A673 (cell line): ENCODE data around the gene LPCAT4.

Experiments
- EZH2 ChIP-seq: fragments of 200-600 bp; sonication (generic); IDR thresholded peaks from 2 replicates; pipeline ENCODE4 v1.6.1; 2017; ENCODE audit warnings: borderline replicate concordance, low read depth, mild to moderate bottlenecking, mixed read lengths, antibody characterized with exemption, low read length; ENCODE audit not compliant: poor library complexity, severe bottlenecking
- TF ChIP-seq, protein P1 (sequence below): fragments of 300-800, 200-600 bp; sonication (generic); conservative IDR thresholded peaks from 2 replicates; pipeline ENCODE4 v1.5.1; 2017; ENCODE audit warnings: low read depth, mild to moderate bottlenecking, antibody characterized with exemption, low read length, moderate library complexity, mixed read lengths

DNA sequence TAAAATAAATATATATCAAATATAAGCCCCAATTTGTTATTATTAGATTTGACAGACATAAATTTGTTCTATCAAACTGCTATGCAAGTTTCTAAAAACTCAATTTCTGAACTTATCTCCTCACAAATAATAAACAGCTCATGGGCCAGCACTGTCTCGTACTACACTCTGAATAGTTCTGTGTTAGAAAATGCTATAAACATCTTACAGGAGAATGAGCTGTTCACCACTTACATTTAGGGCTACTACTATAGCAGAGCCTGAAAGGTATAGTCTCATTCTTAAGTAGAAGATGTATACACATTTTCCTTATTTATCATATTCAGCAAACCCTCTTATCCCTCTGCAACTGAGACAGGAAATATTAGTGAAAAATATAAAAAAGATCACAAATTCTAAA, 42.1 kb downstream of the LPCAT4 start:
- no peak for TF ChIP-seq EZH2
- TF ChIP-seq, protein P1, sequence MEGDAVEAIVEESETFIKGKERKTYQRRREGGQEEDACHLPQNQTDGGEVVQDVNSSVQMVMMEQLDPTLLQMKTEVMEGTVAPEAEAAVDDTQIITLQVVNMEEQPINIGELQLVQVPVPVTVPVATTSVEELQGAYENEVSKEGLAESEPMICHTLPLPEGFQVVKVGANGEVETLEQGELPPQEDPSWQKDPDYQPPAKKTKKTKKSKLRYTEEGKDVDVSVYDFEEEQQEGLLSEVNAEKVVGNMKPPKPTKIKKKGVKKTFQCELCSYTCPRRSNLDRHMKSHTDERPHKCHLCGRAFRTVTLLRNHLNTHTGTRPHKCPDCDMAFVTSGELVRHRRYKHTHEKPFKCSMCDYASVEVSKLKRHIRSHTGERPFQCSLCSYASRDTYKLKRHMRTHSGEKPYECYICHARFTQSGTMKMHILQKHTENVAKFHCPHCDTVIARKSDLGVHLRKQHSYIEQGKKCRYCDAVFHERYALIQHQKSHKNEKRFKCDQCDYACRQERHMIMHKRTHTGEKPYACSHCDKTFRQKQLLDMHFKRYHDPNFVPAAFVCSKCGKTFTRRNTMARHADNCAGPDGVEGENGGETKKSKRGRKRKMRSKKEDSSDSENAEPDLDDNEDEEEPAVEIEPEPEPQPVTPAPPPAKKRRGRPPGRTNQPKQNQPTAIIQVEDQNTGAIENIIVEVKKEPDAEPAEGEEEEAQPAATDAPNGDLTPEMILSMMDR, result no peak
